SK-N-MC (cell line): ENCODE data around the gene CEP68.
"Not testable (repeated sequence)": the region's sequence is repeated elsewhere in the genome, so short reads cannot be mapped to it uniquely, and the experiment has no call there.

Experiments
- EZH2 ChIP-seq: fragments of 200-600 bp; sonication (generic); IDR thresholded peaks from one replicate; pipeline ENCODE4 v1.6.1; 2017; ENCODE audit warnings: antibody characterized with exemption
- FOXP2 ChIP-seq: optimal IDR thresholded peaks from 2 replicates; pipeline ENCODE3; 2011; ENCODE audit warnings: mild to moderate bottlenecking, moderate library complexity; ENCODE audit not compliant: insufficient read depth; ENCODE audit errors: extremely low read length, control extremely low read depth
- POLR2AphosphoS5 ChIP-seq: IDR thresholded peaks from 2 replicates; pipeline ENCODE4 v1.6.1; 2012; ENCODE audit warnings: mild to moderate bottlenecking, low read depth, low read length, borderline replicate concordance

GRCh38 chr2:65020251-65020650 lies 36.0 kb upstream of the CEP68 start:
- TF ChIP-seq EZH2, POLR2AphosphoS5, FOXP2: not testable (repeated sequence)
